Esophagus muscularis mucosa (tissue), 4 donors: ENCODE data around the gene POTEJ. TPM values are rescaled to one million over a fixed set of nuclear protein-coding genes. Genes with fewer than 3 reads are reported as not detected.
"Not testable (repeated sequence)": the region's sequence is repeated elsewhere in the genome, so short reads cannot be mapped to it uniquely, and the experiment has no call there.

ENCODE experiments used
- DNase-seq: peaks from one replicate; pipeline ENCODE4 v3.0.0-alpha.2; 2017; ENCODE audit errors: extremely low spot score
- H3K27ac ChIP-seq, 4 donors: fragments of 200-600 bp; sonication (generic); replicated peaks in 1 of 4; 1 replicate in 3 of 4; 2 replicates in 1 of 4; pipeline ENCODE4 v1.5.1; 2016 to 2019; ENCODE audit warnings: mild to moderate bottlenecking in 1 of 4
- H3K27me3 ChIP-seq, 4 donors: fragments of 200-600 bp; sonication (generic); one replicate each; pipeline versions ENCODE4 v1.5.1 to v1.6.0; 2016 to 2019
- H3K36me3 ChIP-seq, 4 donors: fragments of 200-600 bp; sonication (generic); one replicate each; pipeline ENCODE4 v1.5.1; 2016 to 2019
- H3K4me1 ChIP-seq, 4 donors: fragments of 200-600 bp; sonication (generic); one replicate each; pipeline ENCODE4 v1.5.1; 2016 to 2019
- H3K4me3 ChIP-seq, 4 donors: fragments of 200-600 bp; sonication (generic); 1 replicate in 2 of 4; 2 replicates in 2 of 4; pipeline ENCODE4 v1.5.1; 2016 to 2019; ENCODE audit warnings: mild to moderate bottlenecking in 4 of 4, moderate library complexity in 1 of 4
- H3K9me3 ChIP-seq, 4 donors: fragments of 200-600 bp; sonication (generic); 1 replicate in 3 of 4; 2 replicates in 1 of 4; pipeline ENCODE4 v1.5.1; 2016 to 2019
- WGBS: methylation state at CpG from one replicate; pipeline ENCODE4 v1.1.5; 2018; 5-methylcytosine and 5-hydroxymethylcytosine counted together
- intact Hi-C: fragments of 100-400 bp; cut with DNase I; formaldehyde crosslinking; loops from one replicate; pipeline ENCODE4 v1.15.1; 2023
- total RNA-seq, 4 donors: library from RNA; depleted of rRNA; stranded (reverse); fragments of >200 nt; gene quantifications; one replicate each; pipeline versions ENCODE4 v1.1.0 to v1.2.1, GENCODE V29; 2016

Gene POTEJ
- not detected for total RNA-seq

DNA sequence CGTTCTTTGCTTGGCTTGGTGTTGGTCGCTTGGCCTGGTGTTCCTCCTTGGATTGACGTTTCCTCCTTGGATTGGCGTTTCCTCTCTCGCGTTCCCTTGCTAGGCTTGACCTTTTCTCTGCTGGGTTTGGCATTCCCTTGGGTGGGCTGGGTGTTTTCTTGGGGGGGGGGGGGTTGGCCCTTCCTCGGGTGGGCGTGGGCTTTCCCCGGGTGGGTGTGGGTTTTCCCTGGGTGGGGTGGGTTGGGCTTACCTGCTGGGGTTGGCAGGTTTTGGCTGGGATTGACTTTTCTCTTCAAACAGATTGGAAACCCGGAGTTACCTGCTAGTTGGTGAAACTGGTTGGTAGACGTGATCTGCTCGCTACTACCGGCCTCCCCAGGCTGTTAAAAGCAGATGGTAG, at the start of gene POTEJ:
POTEJ (plus strand) TSS at position 301 of the 400 bp plus-strand sequence; CDS start at position 394, 93 bp downstream.
- DNase-seq, H3K27me3 ChIP-seq, H3K9me3 ChIP-seq, intact Hi-C loops, H3K4me1 ChIP-seq, H3K27ac ChIP-seq, H3K4me3 ChIP-seq, H3K36me3 ChIP-seq: not testable (repeated sequence)
- WGBS: 90% methylated on average over 2 of the region's 13 CpGs

GRCh38 chr2:130566165-130566564, 45.1 kb upstream of the POTEJ start:
- H3K27me3 ChIP-seq, H3K27ac ChIP-seq, H3K36me3 ChIP-seq, DNase-seq, H3K9me3 ChIP-seq, H3K4me1 ChIP-seq, H3K4me3 ChIP-seq, intact Hi-C loops: not testable (repeated sequence)
- no CpG with 5 or more reads among the region's 4 CpGs for WGBS

- H3K4me3 ChIP-seq, intact Hi-C loops, H3K36me3 ChIP-seq, H3K4me1 ChIP-seq, DNase-seq, H3K27ac ChIP-seq, H3K9me3 ChIP-seq, H3K27me3 ChIP-seq: not testable (repeated sequence)
- WGBS: no CpG with 5 or more reads among the region's 3 CpGs
Measured at GRCh38 chr2:130571929-130572328, 39.3 kb upstream of the POTEJ start.

- H3K27ac ChIP-seq, H3K9me3 ChIP-seq, H3K27me3 ChIP-seq, DNase-seq, intact Hi-C loops, H3K4me1 ChIP-seq, H3K36me3 ChIP-seq, H3K4me3 ChIP-seq: not testable (repeated sequence)
- no CpG with 5 or more reads among the region's 13 CpGs for WGBS
Measured at GRCh38 chr2:130574230-130574629, 37.0 kb upstream of the POTEJ start.

GRCh38 chr2:130576209-130576784, 34.9 kb upstream of the POTEJ start:
- H3K27me3 ChIP-seq, H3K27ac ChIP-seq, H3K9me3 ChIP-seq, H3K4me1 ChIP-seq, intact Hi-C loops, DNase-seq, H3K4me3 ChIP-seq, H3K36me3 ChIP-seq: not testable (repeated sequence)
- WGBS: no CpG with 5 or more reads among the region's 8 CpGs

DNA sequence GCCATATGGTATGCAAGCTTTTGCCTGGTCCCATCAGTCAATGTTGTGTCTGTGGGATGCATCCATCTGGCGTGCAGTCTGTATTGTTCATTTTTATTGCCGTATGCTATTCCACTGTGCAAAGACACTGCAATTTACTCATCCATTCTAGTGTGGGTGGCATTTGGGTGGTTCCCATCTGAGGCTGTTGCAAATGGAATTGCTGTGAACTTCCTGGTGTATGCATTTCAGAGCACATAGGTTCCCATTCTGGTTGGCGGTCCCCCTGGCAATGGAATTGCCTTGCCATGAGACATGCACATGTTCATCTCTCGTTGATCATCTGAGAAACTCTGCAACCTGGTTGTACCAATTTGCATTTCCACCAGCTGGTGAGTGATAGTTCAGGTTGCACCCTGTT, 33.7 kb upstream of the POTEJ start:
- H3K36me3 ChIP-seq, H3K27me3 ChIP-seq, DNase-seq, H3K9me3 ChIP-seq, H3K4me3 ChIP-seq, intact Hi-C loops, H3K27ac ChIP-seq, H3K4me1 ChIP-seq: not testable (repeated sequence)
- no CpG with 5 or more reads among the region's 4 CpGs for WGBS

GRCh38 chr2:130579121-130579520, 32.1 kb upstream of the POTEJ start:
- intact Hi-C loops, H3K4me1 ChIP-seq, H3K36me3 ChIP-seq, H3K27ac ChIP-seq, DNase-seq, H3K9me3 ChIP-seq, H3K4me3 ChIP-seq, H3K27me3 ChIP-seq: not testable (repeated sequence)
- WGBS: no CpG with 5 or more reads among the region's 7 CpGs

DNA sequence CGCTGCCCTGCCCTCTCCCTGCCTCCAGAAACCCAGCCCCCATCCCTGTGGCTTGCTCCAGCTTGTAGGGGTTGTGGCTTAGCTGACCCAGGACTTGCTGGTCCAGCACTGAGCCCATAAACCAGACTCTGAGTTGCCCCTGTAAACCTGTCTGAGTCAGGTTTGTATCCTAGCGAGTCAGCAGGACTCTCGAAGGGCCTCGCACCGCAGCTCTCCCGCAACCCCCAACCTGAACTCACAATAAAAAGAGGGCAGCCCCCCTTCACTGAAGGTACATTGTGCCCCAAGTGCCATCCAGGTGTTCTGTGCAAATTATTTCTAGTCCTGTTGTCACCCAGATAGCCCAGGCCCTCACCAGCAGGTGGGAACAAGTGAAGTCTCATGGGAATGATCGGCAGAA, 29.7 kb upstream of the POTEJ start:
- intact Hi-C loops, H3K27ac ChIP-seq, H3K4me1 ChIP-seq, H3K4me3 ChIP-seq, H3K36me3 ChIP-seq, H3K27me3 ChIP-seq, H3K9me3 ChIP-seq: not testable (repeated sequence)
- peak; percentile 75 for DNase-seq
- WGBS: no CpG with 5 or more reads among the region's 7 CpGs

DNA sequence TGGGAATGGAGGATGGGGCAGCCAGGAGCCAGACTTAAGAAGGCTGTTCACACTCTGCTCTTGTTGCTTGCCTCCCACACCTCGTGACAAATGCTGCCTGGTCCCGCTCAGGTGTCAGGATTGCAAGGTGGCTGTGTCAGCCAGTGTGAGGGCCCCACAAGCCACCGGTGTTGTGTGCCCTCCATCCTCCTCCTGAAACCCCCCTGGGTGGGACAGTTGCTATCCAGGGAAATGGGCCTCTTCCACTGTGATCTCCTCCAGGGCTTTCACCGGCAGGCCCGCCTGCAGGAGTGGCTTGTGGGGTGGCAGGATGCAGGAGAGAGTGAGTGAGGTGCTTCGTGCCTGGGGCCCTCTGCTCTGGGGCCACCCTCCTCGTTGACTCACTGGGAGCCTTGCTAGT, 28.3 kb upstream of the POTEJ start:
- H3K4me1 ChIP-seq, H3K9me3 ChIP-seq, H3K27ac ChIP-seq, DNase-seq, H3K36me3 ChIP-seq, H3K27me3 ChIP-seq, intact Hi-C loops, H3K4me3 ChIP-seq: not testable (repeated sequence)
- no CpG with 5 or more reads among the region's 7 CpGs for WGBS

DNA sequence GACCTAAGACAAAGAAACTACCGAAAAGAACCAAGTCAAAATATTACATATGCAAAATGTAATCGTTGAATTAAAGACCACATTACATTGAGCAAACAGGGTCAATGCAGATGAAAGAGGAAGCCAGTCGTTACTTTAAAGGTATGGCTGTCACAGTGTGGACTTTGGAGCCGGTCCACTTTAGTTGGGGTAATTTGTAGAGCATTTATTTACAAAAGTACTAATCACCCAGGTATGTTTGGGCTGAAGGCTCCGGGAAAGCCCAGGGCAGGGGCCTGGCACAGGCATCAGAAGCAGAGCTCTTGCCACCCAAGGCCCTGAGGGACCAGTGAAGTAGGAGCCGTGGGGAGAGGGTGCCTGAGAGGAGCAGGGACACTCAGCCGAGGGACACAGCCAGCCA, 27.7 kb upstream of the POTEJ start:
- H3K9me3 ChIP-seq, DNase-seq, H3K36me3 ChIP-seq, H3K27ac ChIP-seq, H3K4me1 ChIP-seq, intact Hi-C loops, H3K4me3 ChIP-seq, H3K27me3 ChIP-seq: not testable (repeated sequence)
- 90% methylated on average over 5 of the region's 7 CpGs for WGBS

GRCh38 chr2:130584726-130585125, 26.5 kb upstream of the POTEJ start:
- H3K27ac ChIP-seq, H3K4me1 ChIP-seq, intact Hi-C loops, H3K4me3 ChIP-seq, H3K27me3 ChIP-seq, H3K9me3 ChIP-seq, H3K36me3 ChIP-seq, DNase-seq: not testable (repeated sequence)
- WGBS: 75% methylated on average over 2 of the region's 4 CpGs

DNA sequence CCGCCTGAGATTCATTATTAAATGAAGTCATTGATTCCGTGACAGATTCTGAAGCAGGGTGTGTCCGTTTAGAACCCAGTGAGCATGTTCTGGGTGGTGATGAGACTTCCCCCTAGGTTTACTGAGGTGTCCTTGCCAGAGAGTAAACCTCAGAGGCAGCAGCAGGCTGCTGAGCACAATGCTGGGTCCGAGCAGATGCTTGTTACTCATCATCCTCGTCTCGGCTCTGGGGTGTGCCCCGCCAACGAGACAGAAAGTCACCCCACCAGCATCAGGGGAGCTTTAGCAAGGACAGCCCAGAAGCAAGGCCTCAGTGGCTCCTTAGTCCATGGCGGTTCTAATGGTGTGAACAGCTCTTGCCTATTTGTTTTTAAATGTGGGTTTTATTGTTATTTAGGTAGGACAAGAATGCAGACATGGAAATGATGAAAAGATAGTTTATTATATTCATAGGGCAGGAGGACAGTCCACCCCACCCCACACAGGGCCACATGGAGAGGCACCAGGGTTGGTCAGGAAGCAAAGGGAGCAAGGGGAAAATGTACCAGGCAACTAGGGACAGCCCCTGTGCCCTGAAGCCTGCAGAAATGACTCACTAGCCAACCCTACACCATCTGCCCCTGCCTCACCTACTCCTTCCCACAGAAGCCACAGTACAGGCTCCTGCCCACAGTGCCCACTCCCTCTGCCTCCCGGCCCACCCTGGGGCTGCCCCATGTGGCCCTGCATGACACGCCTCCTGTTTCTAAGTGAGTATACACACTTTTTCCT, 22.4 kb upstream of the POTEJ start:
- H3K9me3 ChIP-seq, H3K27me3 ChIP-seq, H3K4me3 ChIP-seq, H3K36me3 ChIP-seq, H3K27ac ChIP-seq, intact Hi-C loops, DNase-seq, H3K4me1 ChIP-seq: not testable (repeated sequence)
- no CpG with 5 or more reads among the region's 11 CpGs for WGBS

GRCh38 chr2:130590170-130590841, 20.9 kb upstream of the POTEJ start:
- H3K27ac ChIP-seq, intact Hi-C loops, H3K36me3 ChIP-seq, DNase-seq, H3K4me1 ChIP-seq, H3K4me3 ChIP-seq, H3K9me3 ChIP-seq, H3K27me3 ChIP-seq: not testable (repeated sequence)
- WGBS: 9% methylated on average over 5 of the region's 8 CpGs
